Fibroblast of the conjunctiva (primary cell): Measurements from ENCODE around the gene PRR20D.
A peak's percentile ranks its signal among the peaks of the same experiment; 100 is the strongest.
"Not testable (repeated sequence)": the region's sequence is repeated elsewhere in the genome, so short reads cannot be mapped to it uniquely, and the experiment has no call there.

ENCODE experiments used
- DNase-seq: peaks from one replicate; pipeline ENCODE4 v3.0.0-alpha.2; 2010; ENCODE audit warnings: low read depth

The PRR20D gene

GRCh38 chr13:57160332-57160731 lies at the start of gene PRR20D:
Gene PRR20D, plus strand, starts transcription at chr13:57160632. Its CDS starts 387 bp downstream, at chr13:57161019.
- not testable (repeated sequence) for DNase-seq

- DNase-seq: no peak
Observed at GRCh38 chr13:57114945-57115344, 45.5 kb upstream of the PRR20D start.

GRCh38 chr13:57123681-57124080 lies 36.8 kb upstream of the PRR20D start:
- peak; percentile 12 for DNase-seq

- DNase-seq: no peak
Observed at GRCh38 chr13:57128909-57129308, 31.5 kb upstream of the PRR20D start.

- no peak for DNase-seq
Observed at GRCh38 chr13:57136093-57136492, 24.3 kb upstream of the PRR20D start.

GRCh38 chr13:57137585-57137984 lies 22.8 kb upstream of the PRR20D start:
- DNase-seq: no peak

GRCh38 chr13:57138988-57139387 lies 21.4 kb upstream of the PRR20D start:
- no peak for DNase-seq

- not testable (repeated sequence) for DNase-seq
Observed at GRCh38 chr13:57139781-57140180, 20.7 kb upstream of the PRR20D start.

GRCh38 chr13:57140235-57140968 lies 20.0 kb upstream of the PRR20D start, which contains the start of gene PRR20A:
Gene PRR20A, plus strand, starts transcription at chr13:57140918. Its CDS starts 387 bp downstream, at chr13:57141305.
- not testable (repeated sequence) for DNase-seq

- DNase-seq: not testable (repeated sequence)
Observed at GRCh38 chr13:57147188-57147587, 13.2 kb upstream of the PRR20D start, which contains the start of gene PRR20B. Gene PRR20B, plus strand, starts transcription at chr13:57147488. Its CDS starts 387 bp downstream, at chr13:57147875.

GRCh38 chr13:57148106-57148505 lies 12.3 kb upstream of the PRR20D start:
- DNase-seq: not testable (repeated sequence)

GRCh38 chr13:57153761-57154160 lies 6.7 kb upstream of the PRR20D start, which contains the start of gene PRR20C:
Gene PRR20C, plus strand, starts transcription at chr13:57154061. Its CDS starts 387 bp downstream, at chr13:57154448.
- not testable (repeated sequence) for DNase-seq

GRCh38 chr13:57166897-57167296 lies 6.5 kb downstream of the PRR20D start, which contains the start of gene PRR20E:
Gene PRR20E, plus strand, starts transcription at chr13:57167197. Its CDS starts 387 bp downstream, at chr13:57167584.
- not testable (repeated sequence) for DNase-seq

- no peak for DNase-seq
Observed at GRCh38 chr13:57191667-57192066, 31.2 kb downstream of the PRR20D start.

- DNase-seq: no peak
Observed at GRCh38 chr13:57212989-57213388, 52.6 kb downstream of the PRR20D start.
